ENCODE results near the gene FAM9B.

DNA sequence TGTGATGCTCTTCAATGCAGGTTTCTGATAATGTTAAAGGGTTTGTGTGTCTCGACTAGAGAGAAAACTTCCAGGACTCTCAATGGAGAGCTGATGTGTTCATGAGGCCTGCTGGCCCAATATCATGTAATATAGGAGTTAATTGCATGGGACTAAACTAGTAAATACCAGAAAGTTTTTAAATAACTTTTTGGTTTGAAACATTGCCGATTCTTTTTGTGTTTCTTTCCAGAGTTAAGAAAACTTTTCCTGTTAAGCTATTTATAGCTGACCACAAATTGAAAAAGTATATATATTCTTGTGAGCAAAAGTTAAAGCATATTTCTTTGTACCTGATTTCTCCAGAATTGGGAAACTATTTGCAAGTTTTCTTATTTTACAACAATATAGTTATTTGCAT is 49.7 kb downstream of the FAM9B start:
- TF ChIP-seq, protein P1, sequence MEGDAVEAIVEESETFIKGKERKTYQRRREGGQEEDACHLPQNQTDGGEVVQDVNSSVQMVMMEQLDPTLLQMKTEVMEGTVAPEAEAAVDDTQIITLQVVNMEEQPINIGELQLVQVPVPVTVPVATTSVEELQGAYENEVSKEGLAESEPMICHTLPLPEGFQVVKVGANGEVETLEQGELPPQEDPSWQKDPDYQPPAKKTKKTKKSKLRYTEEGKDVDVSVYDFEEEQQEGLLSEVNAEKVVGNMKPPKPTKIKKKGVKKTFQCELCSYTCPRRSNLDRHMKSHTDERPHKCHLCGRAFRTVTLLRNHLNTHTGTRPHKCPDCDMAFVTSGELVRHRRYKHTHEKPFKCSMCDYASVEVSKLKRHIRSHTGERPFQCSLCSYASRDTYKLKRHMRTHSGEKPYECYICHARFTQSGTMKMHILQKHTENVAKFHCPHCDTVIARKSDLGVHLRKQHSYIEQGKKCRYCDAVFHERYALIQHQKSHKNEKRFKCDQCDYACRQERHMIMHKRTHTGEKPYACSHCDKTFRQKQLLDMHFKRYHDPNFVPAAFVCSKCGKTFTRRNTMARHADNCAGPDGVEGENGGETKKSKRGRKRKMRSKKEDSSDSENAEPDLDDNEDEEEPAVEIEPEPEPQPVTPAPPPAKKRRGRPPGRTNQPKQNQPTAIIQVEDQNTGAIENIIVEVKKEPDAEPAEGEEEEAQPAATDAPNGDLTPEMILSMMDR (IDR thresholded peaks at IDR 0.05): no peak
- no peak for TF ChIP-seq ZFX (IDR thresholded peaks at IDR 0.05; ENCODE audit: borderline replicate concordance)

All from 22Rv1 (cell line).